22Rv1 (cell line): ENCODE measurements around the gene JARID2.

ENCODE experiments used
- ZFX ChIP-seq: fragments of 450-650 bp; IDR thresholded peaks from 2 replicates; pipeline ENCODE4 v1.6.1; 2017; ENCODE audit warnings: antibody characterized with exemption, borderline replicate concordance
- TF ChIP-seq, protein P1 (sequence below): fragments of 450-650 bp; IDR thresholded peaks from 2 replicates; pipeline ENCODE4 v1.5.1; 2017; ENCODE audit warnings: mild to moderate bottlenecking

DNA sequence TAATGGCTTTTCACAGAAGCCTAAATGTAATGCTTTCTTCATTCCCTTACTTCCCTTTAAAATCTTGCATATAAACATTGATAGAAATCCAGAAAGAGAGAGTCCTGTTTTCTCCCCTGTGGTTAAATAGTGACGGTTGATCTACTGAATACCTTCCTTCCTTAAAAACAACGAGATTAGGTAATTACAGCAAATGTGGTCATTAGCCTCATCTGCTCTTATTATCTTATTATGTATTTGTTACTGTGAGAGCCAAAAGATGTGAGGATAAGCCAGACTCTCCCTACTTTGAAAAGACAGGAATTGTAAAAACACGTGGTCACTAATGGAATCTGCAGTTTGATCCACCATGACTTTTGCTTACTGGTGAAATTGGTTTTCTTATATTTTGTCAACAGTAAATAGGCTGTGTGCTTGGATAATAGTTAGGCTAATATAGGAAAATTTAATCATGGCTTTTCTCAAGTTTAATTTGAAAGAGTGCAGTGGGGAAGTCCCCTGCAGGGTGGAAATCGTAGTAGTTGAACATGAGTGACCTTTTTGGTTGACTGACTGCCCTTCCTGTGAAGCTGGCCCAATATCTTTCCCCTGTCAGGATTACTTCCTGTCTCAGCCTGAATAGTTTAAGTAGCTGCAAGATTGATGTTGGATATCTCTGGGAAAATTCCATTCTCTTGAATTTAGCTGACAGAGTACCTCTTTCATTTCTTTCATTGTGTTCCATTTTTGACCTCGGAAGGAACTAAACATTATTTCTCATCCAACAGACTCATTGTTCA, 62.8 kb downstream of the JARID2 start:
- TF ChIP-seq, protein P1, sequence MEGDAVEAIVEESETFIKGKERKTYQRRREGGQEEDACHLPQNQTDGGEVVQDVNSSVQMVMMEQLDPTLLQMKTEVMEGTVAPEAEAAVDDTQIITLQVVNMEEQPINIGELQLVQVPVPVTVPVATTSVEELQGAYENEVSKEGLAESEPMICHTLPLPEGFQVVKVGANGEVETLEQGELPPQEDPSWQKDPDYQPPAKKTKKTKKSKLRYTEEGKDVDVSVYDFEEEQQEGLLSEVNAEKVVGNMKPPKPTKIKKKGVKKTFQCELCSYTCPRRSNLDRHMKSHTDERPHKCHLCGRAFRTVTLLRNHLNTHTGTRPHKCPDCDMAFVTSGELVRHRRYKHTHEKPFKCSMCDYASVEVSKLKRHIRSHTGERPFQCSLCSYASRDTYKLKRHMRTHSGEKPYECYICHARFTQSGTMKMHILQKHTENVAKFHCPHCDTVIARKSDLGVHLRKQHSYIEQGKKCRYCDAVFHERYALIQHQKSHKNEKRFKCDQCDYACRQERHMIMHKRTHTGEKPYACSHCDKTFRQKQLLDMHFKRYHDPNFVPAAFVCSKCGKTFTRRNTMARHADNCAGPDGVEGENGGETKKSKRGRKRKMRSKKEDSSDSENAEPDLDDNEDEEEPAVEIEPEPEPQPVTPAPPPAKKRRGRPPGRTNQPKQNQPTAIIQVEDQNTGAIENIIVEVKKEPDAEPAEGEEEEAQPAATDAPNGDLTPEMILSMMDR: no peak
- TF ChIP-seq ZFX: no peak
